Endothelial cell of umbilical vein (primary cell): Measurements from ENCODE around the gene SLC4A5. TPM values are rescaled to one million over a fixed set of nuclear protein-coding genes. Genes with fewer than 3 reads are reported as not detected.
"Not testable (repeated sequence)": the region's sequence is repeated elsewhere in the genome, so short reads cannot be mapped to it uniquely, and the experiment has no call there.

Experiments used
- BruUV-seq: library from RNA; stranded (reverse); fragments of 400-500 nt; replicated peaks from 2 replicates; lab custom pipeline; 2021; lab: Mats Ljungman, UMichigan
- CTCF ChIA-PET: fragments of 300-600, 350-600 bp; sonication (Branson Sonifier 250); formaldehyde crosslinking; loops from one replicate; lab custom pipeline; 2021; ENCODE audit warnings: antibody characterized with exemption, inconsistent platforms; lab: Charles Lee
- POLR2A ChIA-PET: fragments of 300-600, 350-600 bp; sonication (Branson Sonifier 250); formaldehyde crosslinking; loops from one replicate; lab custom pipeline; 2021; ENCODE audit warnings: antibody characterized with exemption, inconsistent platforms; lab: Charles Lee
- DNase-seq: peaks from one replicate; pipeline ENCODE4 v3.0.0-alpha.2; 2011; ENCODE audit warnings: low read depth, low spot score
- FAIRE-seq: peaks from 2 replicates; lab custom pipeline; 2011; peaks lifted over from hg19 to GRCh38; lab: Jason Lieb, UNC
- H2AFZ ChIP-seq: 2 replicates; pipeline ENCODE4 v1.6.0; 2012; ENCODE audit warnings: low read depth, low read length, control low read depth, inconsistent platforms
- H3K27ac ChIP-seq: 2 replicates; pipeline ENCODE4 v1.5.1; 2011; ENCODE audit warnings: low read depth, mild to moderate bottlenecking, control low read depth, low read length, moderate library complexity; ENCODE audit not compliant: insufficient read depth
- H3K27me3 ChIP-seq, 2 experiments: 2 replicates each; pipeline versions ENCODE4 v1.6.0 to v1.6.1; 2011; ENCODE audit warnings: low read length in 2 of 2, mixed read lengths in 1 of 2; ENCODE audit not compliant: control insufficient read depth in 2 of 2, insufficient read depth in 2 of 2
- H3K36me3 ChIP-seq, 2 experiments: 2 replicates in 1 of 2; 3 replicates in 1 of 2; pipeline ENCODE4 v1.5.1; 2011; ENCODE audit warnings: low read length in 2 of 2, mild to moderate bottlenecking in 1 of 2, moderate library complexity in 1 of 2; ENCODE audit not compliant: control insufficient read depth in 2 of 2, insufficient read depth in 2 of 2; ENCODE audit errors: extremely low read depth in 1 of 2
- H3K4me1 ChIP-seq: 3 replicates; pipeline ENCODE4 v1.5.1; 2011; ENCODE audit warnings: mild to moderate bottlenecking, low read length; ENCODE audit not compliant: control insufficient read depth, insufficient read depth; ENCODE audit errors: extremely low read depth
- H3K4me2 ChIP-seq: 2 replicates; pipeline ENCODE4 v1.6.1; 2011; ENCODE audit warnings: low read length, control low read depth, mixed read lengths; ENCODE audit not compliant: insufficient read depth
- H3K4me3 ChIP-seq, 3 experiments: fragments of 200-600 bp in 1 of 3; sonication (generic), shearing (Covaris generic) in 1 of 3; replicated peaks in 1 of 3; 2 replicates each; pipeline ENCODE4 v1.5.1; 2011 to 2016; ENCODE audit warnings: control low read depth in 3 of 3, low read length in 3 of 3, mild to moderate bottlenecking in 2 of 3, inconsistent platforms in 1 of 3, low read depth in 1 of 3, moderate library complexity in 1 of 3; ENCODE audit not compliant: insufficient read depth in 1 of 3
- H3K79me2 ChIP-seq: 2 replicates; pipeline ENCODE4 v1.6.0; 2012; ENCODE audit warnings: low read length, inconsistent platforms; ENCODE audit not compliant: control insufficient read depth, insufficient read depth
- H3K9ac ChIP-seq: replicated peaks from 2 replicates; pipeline ENCODE3; 2011; ENCODE audit warnings: low read length, control low read depth; ENCODE audit not compliant: insufficient read depth; ENCODE audit errors: extremely low read depth
- H3K9me1 ChIP-seq: replicated peaks from 3 replicates; pipeline ENCODE4 v1.6.0; 2011; ENCODE audit warnings: mild to moderate bottlenecking, low read length; ENCODE audit not compliant: control insufficient read depth, insufficient read depth; ENCODE audit errors: extremely low read depth
- H3K9me3 ChIP-seq: replicated peaks from 2 replicates; pipeline ENCODE4 v1.5.1; 2012; ENCODE audit warnings: low read length, inconsistent platforms; ENCODE audit not compliant: control insufficient read depth, insufficient read depth
- H4K20me1 ChIP-seq: replicated peaks from 2 replicates; pipeline ENCODE3; 2011; ENCODE audit warnings: mild to moderate bottlenecking, low read length; ENCODE audit not compliant: control insufficient read depth, insufficient read depth; ENCODE audit errors: extremely low read depth
- EZH2 ChIP-seq: IDR thresholded peaks from 2 replicates; pipeline ENCODE4 v1.6.1; 2012; ENCODE audit warnings: borderline replicate concordance, low read depth, mild to moderate bottlenecking, moderate library complexity, low read length, inconsistent platforms; ENCODE audit not compliant: severe bottlenecking
- FOS ChIP-seq: IDR thresholded peaks from 2 replicates; pipeline ENCODE4 v1.6.1; 2011; ENCODE audit warnings: mild to moderate bottlenecking, low read length, moderate library complexity, borderline replicate concordance; ENCODE audit not compliant: insufficient read depth
- GATA2 ChIP-seq: IDR thresholded peaks from 2 replicates; pipeline ENCODE4 v1.7.0; 2011; ENCODE audit warnings: low read depth, mild to moderate bottlenecking, moderate library complexity, mixed read lengths, low read length; ENCODE audit not compliant: insufficient read length, insufficient read depth
- JUN ChIP-seq: IDR thresholded peaks from 2 replicates; pipeline ENCODE4 v1.6.1; 2011; ENCODE audit warnings: borderline replicate concordance, low read depth; ENCODE audit not compliant: insufficient read length, insufficient read depth
- MYC ChIP-seq: IDR thresholded peaks from one replicate; pipeline ENCODE4 v1.6.1; 2011; ENCODE audit warnings: mild to moderate bottlenecking, low read depth, low read length
- POLR2A ChIP-seq: IDR thresholded peaks from 2 replicates; pipeline ENCODE4 v1.6.1; 2012; ENCODE audit warnings: low read depth, mild to moderate bottlenecking, control low read depth, low read length
- POLR2AphosphoS5 ChIP-seq: IDR thresholded peaks from 2 replicates; pipeline ENCODE4 v1.6.1; 2012; ENCODE audit warnings: low read depth, mild to moderate bottlenecking, control low read depth, low read length, moderate library complexity; ENCODE audit not compliant: insufficient read depth
- dilution Hi-C: fragments of 300-500 bp; cut with MboI; formaldehyde crosslinking; loops from one replicate; pipeline ENCODE4 v1.15.0; 2019; ENCODE audit warnings: low sequenced_read_pairs; ENCODE audit not compliant: extremely low pct_ligation_motif_present
- intact Hi-C: fragments of 100-400 bp; cut with micrococcal nuclease; formaldehyde crosslinking; loops from one replicate; pipeline ENCODE4 v1.10.0; 2022
- polyA plus RNA-seq, 4 experiments: library from polyadenylated mRNA; depleted of rRNA in 3 of 4; stranded (reverse) in 3 of 4; unstranded in 1 of 4; fragments of >200 nt; gene quantifications; 2 replicates each; pipeline versions ENCODE4 v1.2.1 to v1.2.3, GENCODE V29; 2011 to 2012; ENCODE audit warnings: missing spikeins in 1 of 4
- total RNA-seq: library from RNA; stranded (reverse); gene quantifications from 2 replicates; pipeline ENCODE4 v1.2.3, GENCODE V29; 2021
- TF ChIP-seq, protein P1 (sequence below), 2 donors: IDR thresholded peaks; 1 replicate in 1 of 2; 2 replicates in 1 of 2; pipeline ENCODE4 v1.5.1; 2011; ENCODE audit warnings: low read length in 2 of 2, mild to moderate bottlenecking in 2 of 2, moderate library complexity in 2 of 2, control low read depth in 1 of 2, inconsistent platforms in 1 of 2, low read depth in 1 of 2; ENCODE audit not compliant: insufficient read depth in 1 of 2; ENCODE audit errors: extremely low read depth in 1 of 2
- TF ChIP-seq, protein P2 (sequence below): IDR thresholded peaks from 2 replicates; pipeline ENCODE4 v1.6.1; 2011; ENCODE audit not compliant: insufficient read depth, insufficient read length

Gene SLC4A5
- total and polyA plus RNA-seq, 2 donors (not counting 3 experiments of a cell fraction or from before 2014, with no cell fraction given) = 0.12 to 0.97 TPM

DNA sequence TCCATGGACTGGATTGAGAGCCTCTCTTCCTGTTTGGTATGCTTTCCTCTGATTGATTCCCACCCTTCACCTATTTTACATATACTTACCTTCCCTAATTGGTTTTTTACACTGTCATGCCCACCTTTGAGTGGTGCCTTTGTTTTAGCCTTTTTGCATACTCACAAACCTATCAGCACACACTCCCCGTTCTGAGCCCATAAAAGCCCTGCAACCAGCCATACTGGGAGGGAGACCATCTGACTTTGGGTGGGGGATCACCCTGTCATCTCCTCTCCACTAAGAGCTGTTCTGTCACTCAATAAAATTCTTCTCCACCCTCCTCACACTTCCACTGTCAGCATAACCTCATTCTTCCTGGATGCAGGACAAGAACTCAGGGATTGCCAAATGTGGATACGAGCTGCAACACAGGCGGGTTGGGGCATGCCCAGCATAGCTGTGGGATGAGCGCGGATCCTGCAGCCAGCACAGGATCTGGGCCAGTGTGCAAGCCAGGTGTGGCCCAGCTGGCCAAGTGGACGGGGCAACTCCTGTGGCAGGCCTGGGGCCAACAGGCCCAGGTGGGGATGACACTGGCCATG lies 155.1 kb downstream of the SLC4A5 start:
- H3K9ac ChIP-seq = no peak overlapping the region
- H3K27ac ChIP-seq = no peak overlapping the region
- H3K4me1 ChIP-seq = no peaks in the 10 kb centered on the region
- FAIRE-seq (no peak), DNase-seq (no peak)
- no peaks in the 10 kb centered on the region for H3K36me3 ChIP-seq
- BruUV-seq = no TSS peak
- CTCF ChIA-PET = no interaction called here
- H3K9me3 ChIP-seq = no peaks in the 10 kb centered on the region
- intact Hi-C loops = no loop called here
- POLR2A ChIA-PET = no interaction called here
- H3K9me1 ChIP-seq = no peaks in the 10 kb centered on the region
- H3K27me3 ChIP-seq = peaks cover 0 to 4% of the 10 kb centered on the region in 2 experiments
- H4K20me1 ChIP-seq = no peaks in the 10 kb centered on the region
- TF ChIP-seq FOS (no peak), MYC (no peak), POLR2A (no peak), EZH2 (no peak), POLR2AphosphoS5 (no peak), GATA2 (no peak), JUN (no peak)
- TF ChIP-seq, protein P1, sequence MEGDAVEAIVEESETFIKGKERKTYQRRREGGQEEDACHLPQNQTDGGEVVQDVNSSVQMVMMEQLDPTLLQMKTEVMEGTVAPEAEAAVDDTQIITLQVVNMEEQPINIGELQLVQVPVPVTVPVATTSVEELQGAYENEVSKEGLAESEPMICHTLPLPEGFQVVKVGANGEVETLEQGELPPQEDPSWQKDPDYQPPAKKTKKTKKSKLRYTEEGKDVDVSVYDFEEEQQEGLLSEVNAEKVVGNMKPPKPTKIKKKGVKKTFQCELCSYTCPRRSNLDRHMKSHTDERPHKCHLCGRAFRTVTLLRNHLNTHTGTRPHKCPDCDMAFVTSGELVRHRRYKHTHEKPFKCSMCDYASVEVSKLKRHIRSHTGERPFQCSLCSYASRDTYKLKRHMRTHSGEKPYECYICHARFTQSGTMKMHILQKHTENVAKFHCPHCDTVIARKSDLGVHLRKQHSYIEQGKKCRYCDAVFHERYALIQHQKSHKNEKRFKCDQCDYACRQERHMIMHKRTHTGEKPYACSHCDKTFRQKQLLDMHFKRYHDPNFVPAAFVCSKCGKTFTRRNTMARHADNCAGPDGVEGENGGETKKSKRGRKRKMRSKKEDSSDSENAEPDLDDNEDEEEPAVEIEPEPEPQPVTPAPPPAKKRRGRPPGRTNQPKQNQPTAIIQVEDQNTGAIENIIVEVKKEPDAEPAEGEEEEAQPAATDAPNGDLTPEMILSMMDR (IDR thresholded peaks at IDR 0.05; ENCODE audit: extremely low read depth in 1 of 2, insufficient read depth in 1 of 2, low read depth in 1 of 2, low read length in 2 of 2) = no peak
- TF ChIP-seq, protein P2, sequence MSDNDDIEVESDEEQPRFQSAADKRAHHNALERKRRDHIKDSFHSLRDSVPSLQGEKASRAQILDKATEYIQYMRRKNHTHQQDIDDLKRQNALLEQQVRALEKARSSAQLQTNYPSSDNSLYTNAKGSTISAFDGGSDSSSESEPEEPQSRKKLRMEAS = no peak
- no peak overlapping the region for H2AFZ ChIP-seq
- no peak overlapping the region for H3K4me2 ChIP-seq
- no peak overlapping the region for H3K4me3 ChIP-seq
- H3K79me2 ChIP-seq = no peaks in the 10 kb centered on the region
- dilution Hi-C loops = no loop called here

DNA sequence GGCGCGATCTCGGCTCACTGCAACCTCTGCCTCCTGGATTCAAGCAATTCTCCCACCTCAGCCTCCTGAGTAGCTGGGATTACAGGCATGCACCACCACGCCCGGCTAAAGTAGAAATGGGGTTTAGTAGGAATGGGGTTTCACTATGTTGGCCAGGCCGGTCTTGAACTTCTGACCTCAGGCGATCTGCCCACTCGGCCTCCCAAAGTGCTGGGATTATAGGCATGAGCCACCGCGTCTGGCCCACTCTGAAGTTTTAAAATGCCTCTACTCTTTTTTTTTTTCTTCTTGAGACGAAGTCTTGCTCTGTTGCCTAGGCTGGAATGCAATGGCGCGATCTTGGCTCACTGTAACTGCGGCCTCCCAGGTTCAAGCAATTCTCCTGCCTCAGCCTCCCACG lies 156.5 kb downstream of the SLC4A5 start:
- H3K9me1 ChIP-seq, dilution Hi-C loops, FAIRE-seq, CTCF ChIA-PET, H3K4me3 ChIP-seq, H3K9ac ChIP-seq, H4K20me1 ChIP-seq, H3K36me3 ChIP-seq, H3K79me2 ChIP-seq, H3K4me2 ChIP-seq, H3K4me1 ChIP-seq, H3K27me3 ChIP-seq, BruUV-seq, H3K27ac ChIP-seq, H2AFZ ChIP-seq, intact Hi-C loops, H3K9me3 ChIP-seq, POLR2A ChIA-PET, DNase-seq: not testable (repeated sequence)
